Aorta (tissue), 5 donors: ENCODE measurements around the gene SSH2. TPM values are rescaled to one million over a fixed set of nuclear protein-coding genes. Genes with fewer than 3 reads are reported as not detected.
"Not testable (repeated sequence)": the region's sequence is repeated elsewhere in the genome, so short reads cannot be mapped to it uniquely, and the experiment has no call there.

Experiments used
- ATAC-seq: fragments of 200-7000 bp; cut with Tn5 transposase; one replicate; pipeline ENCODE4 v1.9.1; 2022; ENCODE audit warnings: moderate library complexity; ENCODE audit not compliant: low FRiP score
- DNase-seq, 2 donors: peaks; one replicate each; pipeline ENCODE4 v3.0.0-alpha.2; 2020
- H3K27ac ChIP-seq, 2 donors: one replicate each; pipeline ENCODE4 v1.5.1; 2013; ENCODE audit warnings: low read length in 2 of 2, mild to moderate bottlenecking in 2 of 2, moderate library complexity in 2 of 2, control low read depth in 1 of 2, inconsistent platforms in 1 of 2, low read depth in 1 of 2
- H3K27me3 ChIP-seq, 2 donors: one replicate each; pipeline ENCODE4 v1.6.1; 2013; ENCODE audit warnings: control low read depth in 1 of 2, low read length in 1 of 2, mild to moderate bottlenecking in 1 of 2, moderate library complexity in 1 of 2; ENCODE audit not compliant: insufficient read depth in 2 of 2, control insufficient read depth in 1 of 2
- H3K36me3 ChIP-seq, 2 donors: one replicate each; pipeline ENCODE4 v1.6.1; 2013; ENCODE audit warnings: control low read depth in 1 of 2, low read length in 1 of 2, mild to moderate bottlenecking in 1 of 2; ENCODE audit not compliant: insufficient read depth in 2 of 2, control insufficient read depth in 1 of 2
- H3K4me1 ChIP-seq, 2 donors: one replicate each; pipeline ENCODE4 v1.6.1; 2013; ENCODE audit warnings: low read length in 2 of 2, control low read depth in 1 of 2, mild to moderate bottlenecking in 1 of 2, moderate library complexity in 1 of 2; ENCODE audit not compliant: insufficient read depth in 2 of 2, control insufficient read depth in 1 of 2
- H3K4me3 ChIP-seq, 2 donors: one replicate each; pipeline ENCODE4 v1.5.1; 2013; ENCODE audit warnings: low read length in 2 of 2, control low read depth in 1 of 2, mild to moderate bottlenecking in 1 of 2
- H3K9me3 ChIP-seq: one replicate; pipeline ENCODE4 v1.6.1; 2013; ENCODE audit warnings: mild to moderate bottlenecking, low read length; ENCODE audit not compliant: control insufficient read depth
- WGBS, 2 donors: extraction: QIAGEN DNeasy Blood & Tissue Kit; methylation state at CpG; one replicate each; pipeline ENCODE4 v1.1.7; 2013; 5-methylcytosine and 5-hydroxymethylcytosine counted together
- intact Hi-C, 2 donors: fragments of 100-400 bp; cut with DNase I; formaldehyde crosslinking; loops; one replicate each; pipeline versions ENCODE4 v1.14.2 to v1.15.0; 2022
- polyA plus RNA-seq, 2 donors: library from polyadenylated mRNA; stranded (reverse); fragments of 200-250 nt; gene quantifications; one replicate each; pipeline ENCODE4 v1.2.3, GENCODE V29; 2013
- total RNA-seq, 2 donors: library from RNA; stranded (reverse); fragmentation: NEBNext Ultra II Directional; extraction: Animal tissue kit (Norgen Biotek cat#: 25700); gene quantifications; one replicate each; pipeline ENCODE4 v1.2.1, GENCODE V29; 2021
- donor health status: healthy with polysubstance abuse.
- donor health status: Bipolar disorder and iron deficiency.
- donor health status: DM: no; HTN: no; CAD: no.
- donor health status: DM: no; HTN: no; CAD: no.
- donor health status: DM: yes; HTN: yes; CAD: no.

SSH2 gene
- total and polyA plus RNA-seq, 4 donors = 7.2 to 35.3 (median 30.3) TPM

- H3K4me1 ChIP-seq, H3K36me3 ChIP-seq, H3K27me3 ChIP-seq, H3K9me3 ChIP-seq, ATAC-seq, intact Hi-C loops, H3K27ac ChIP-seq, DNase-seq, H3K4me3 ChIP-seq: not testable (repeated sequence)
- WGBS, 2 donors = 95 to 99% methylated on average over 7 of the region's 7 CpGs
These were observed 278.1 kb downstream of the SSH2 start for GRCh38 chr17:29651913-29652312.

DNA sequence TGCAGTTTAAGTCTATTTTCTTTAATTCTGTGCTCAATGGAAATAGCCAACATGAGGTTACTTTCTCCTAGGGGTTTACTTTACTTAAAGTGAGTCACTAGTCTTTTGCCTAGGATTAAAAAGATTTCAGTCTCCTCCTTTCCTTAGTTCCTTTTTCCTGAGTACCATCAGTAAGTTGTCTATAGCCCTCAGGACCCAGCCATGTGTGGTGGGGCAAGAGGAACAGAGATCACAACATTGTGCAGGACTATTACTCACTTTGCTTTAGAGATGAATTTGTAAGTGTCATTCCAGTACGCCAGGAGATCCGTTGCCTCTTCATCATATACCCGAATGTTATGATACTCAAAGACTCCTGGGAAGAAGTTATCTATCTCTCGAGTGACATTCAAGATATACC, 279.6 kb downstream of the SSH2 start:
- Histone ChIP-seq H3K27ac (no peak overlapping the region), H3K4me3 (no peak overlapping the region)
- no peak for ATAC-seq

GRCh38 chr17:29649359-29649758, 280.7 kb downstream of the SSH2 start:
- Histone ChIP-seq H3K4me3 (no peak overlapping the region), H3K36me3 (no peaks in the 10 kb centered on the region), H3K27me3 (no peaks in the 10 kb centered on the region), H3K9me3 (no peaks in the 10 kb centered on the region), H3K4me1 (peaks cover 0 to 2% of the 10 kb centered on the region in 2 donors), H3K27ac (no peak overlapping the region)
- no peak for ATAC-seq
- DNase-seq = no peak
- WGBS, 2 donors = 91 to 95% methylated on average over 5 of the region's 5 CpGs
- intact Hi-C loops = loop anchor here (10.0 kb wide), 1 partner anchor 285 kb away; the partner anchor contains the start of gene SSH2 (in 2 of the 2)

More for the DNA sequence above, 279.6 kb downstream of the SSH2 start:
- H3K27me3 ChIP-seq = no peaks in the 10 kb centered on the region
- DNase-seq = no peak
- H3K36me3 ChIP-seq = no peaks in the 10 kb centered on the region
- intact Hi-C loops = no loop called here
- H3K4me1 ChIP-seq = no peaks in the 10 kb centered on the region
- H3K9me3 ChIP-seq = no peaks in the 10 kb centered on the region
- 85 to 86% methylated on average over 4 of the region's 4 CpGs for WGBS, 2 donors

- no peak for ATAC-seq
- intact Hi-C loops = loop anchor here (10.0 kb wide), 1 partner anchor 287 kb away; the partner anchor contains the start of gene SSH2 (in 2 of the 2)
- WGBS, 2 donors = 91% methylated on average over 5 of the region's 5 CpGs
- no peaks in the 10 kb centered on the region for H3K36me3 ChIP-seq
- peaks cover 0 to 2% of the 10 kb centered on the region in 2 donors for H3K4me1 ChIP-seq
- H3K27ac ChIP-seq = no peak overlapping the region
- H3K9me3 ChIP-seq = no peaks in the 10 kb centered on the region
- H3K27me3 ChIP-seq = no peaks in the 10 kb centered on the region
- no peak overlapping the region for H3K4me3 ChIP-seq
- DNase-seq = no peak
These were observed 282.0 kb downstream of the SSH2 start for GRCh38 chr17:29648005-29648404.

DNA sequence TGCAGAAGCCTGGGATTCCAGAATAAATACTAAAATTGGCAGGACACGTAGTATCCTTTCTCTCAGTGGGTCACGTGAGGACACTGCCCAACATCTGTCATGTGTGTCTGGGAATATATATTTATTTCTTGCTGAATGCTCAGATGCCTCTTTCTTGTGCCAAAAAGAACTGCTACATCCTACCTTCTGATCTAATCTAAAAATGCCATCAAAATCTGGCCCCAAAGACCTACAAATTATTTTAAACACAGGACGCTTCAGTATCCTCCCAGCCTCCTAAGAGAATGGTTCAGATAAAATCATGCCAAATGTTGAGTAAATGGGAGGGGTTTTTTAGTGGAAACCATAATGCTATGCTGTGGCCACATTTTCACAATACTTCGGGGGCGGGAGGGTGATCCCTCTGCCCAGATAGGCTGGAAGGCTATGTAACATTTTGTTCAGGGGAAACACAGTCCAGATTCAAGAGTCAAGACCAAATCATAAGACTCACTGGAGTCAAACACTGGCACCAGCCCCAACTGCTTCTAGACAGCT, 284.4 kb downstream of the SSH2 start:
- peaks cover 0 to 2% of the 10 kb centered on the region in 2 donors for H3K4me1 ChIP-seq
- intact Hi-C loops = loop anchor here (10.0 kb wide), 1 partner anchor 289 kb away; the partner anchor contains the start of gene SSH2 (in 2 of the 2)

GRCh38 chr17:29643817-29644160, 286.2 kb downstream of the SSH2 start:
- H3K4me3 ChIP-seq = no peak overlapping the region
- no peak overlapping the region for H3K27ac ChIP-seq
- WGBS, 2 donors = 88 to 89% methylated on average over 1 of the region's 1 CpG
- ATAC-seq (no peak), DNase-seq (no peak)
- no peaks in the 10 kb centered on the region for H3K36me3 ChIP-seq
- intact Hi-C loops = loop anchor here (5.0 to 10.0 kb wide), 2 partner anchors 134 to 291 kb away; partner anchors contain the start of gene SSH2 (in 2 of the 2)
- H3K4me1 ChIP-seq = peaks cover 0 to 8% of the 10 kb centered on the region in 2 donors
- no peaks in the 10 kb centered on the region for H3K9me3 ChIP-seq
- H3K27me3 ChIP-seq = no peaks in the 10 kb centered on the region

More for the DNA sequence above, 284.4 kb downstream of the SSH2 start:
- Histone ChIP-seq H3K27me3 (no peaks in the 10 kb centered on the region), H3K36me3 (no peaks in the 10 kb centered on the region), H3K9me3 (no peaks in the 10 kb centered on the region), H3K27ac (peak overlapping the region; percentile 64 to 76), H3K4me3 (no peak overlapping the region)
- 1 to 2% methylated on average over 5 of the region's 5 CpGs for WGBS, 2 donors
- peak; percentile 76 to 80 for DNase-seq
- peak; percentile 87 for ATAC-seq

DNA sequence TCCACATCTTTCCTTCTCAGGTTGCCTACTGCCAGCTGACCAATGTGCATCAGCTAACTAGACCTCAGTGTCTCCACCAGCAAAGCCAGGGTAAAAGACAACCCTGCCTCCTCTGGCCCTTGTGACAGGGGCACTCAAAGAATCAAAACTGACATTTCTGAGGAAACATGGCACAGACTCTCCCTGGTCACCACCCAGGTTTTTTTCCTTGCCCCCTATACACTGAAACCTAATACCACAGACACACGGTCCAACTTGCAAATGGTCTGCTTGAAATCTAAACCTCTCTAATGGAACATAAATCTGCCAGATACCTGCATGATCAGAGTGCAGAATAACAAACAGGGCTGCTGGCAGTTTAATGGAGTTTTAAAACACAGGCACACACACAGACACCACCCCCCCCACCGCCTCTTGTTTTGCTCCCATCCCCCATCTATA, 287.8 kb downstream of the SSH2 start:
- intact Hi-C loops = loop anchor here (5.0 to 10.0 kb wide), 2 partner anchors 135 to 293 kb away; partner anchors contain the start of gene SSH2 (in 2 of the 2)
- Histone ChIP-seq H3K4me3 (no peak overlapping the region), H3K27me3 (no peaks in the 10 kb centered on the region), H3K4me1 (peaks cover 0 to 8% of the 10 kb centered on the region in 2 donors), H3K36me3 (no peaks in the 10 kb centered on the region), H3K27ac (no peak overlapping the region), H3K9me3 (no peaks in the 10 kb centered on the region)
- WGBS, 2 donors = 38 to 56% methylated on average over 2 of the region's 2 CpGs
- ATAC-seq (no peak), DNase-seq (no peak)

- H3K36me3 ChIP-seq = no peaks in the 10 kb centered on the region
- H3K27ac ChIP-seq = no peak overlapping the region
- no peaks in the 10 kb centered on the region for H3K27me3 ChIP-seq
- no peaks in the 10 kb centered on the region for H3K9me3 ChIP-seq
- no peak for DNase-seq
- H3K4me3 ChIP-seq = no peak overlapping the region
- peaks cover 0 to 8% of the 10 kb centered on the region in 2 donors for H3K4me1 ChIP-seq
- intact Hi-C loops = loop anchor here (5.0 to 10.0 kb wide), 2 partner anchors 136 to 294 kb away; partner anchors contain the start of gene SSH2 (in 2 of the 2)
- WGBS, 2 donors = 83 to 85% methylated on average over 7 of the region's 7 CpGs
- ATAC-seq = no peak
These were observed 288.9 kb downstream of the SSH2 start for GRCh38 chr17:29640981-29641642.
